Ovary (tissue), 3 donors: Measurements from ENCODE around the gene RIOK2.

Experiments used
- CTCF ChIP-seq, 3 donors: fragments of 450-650 bp in 2 of 3; fragments of 200-600 bp in 1 of 3; IDR thresholded peaks; one replicate each; pipeline versions ENCODE4 v1.5.1 to v1.8.0; 2016 to 2022; ENCODE audit warnings: antibody characterized with exemption in 3 of 3, mild to moderate bottlenecking in 1 of 3
- EP300 ChIP-seq: sonication (generic); formaldehyde crosslinking; IDR thresholded peaks from one replicate; pipeline ENCODE4 v1.6.1; 2017; ENCODE audit warnings: antibody characterized with exemption
- donor health status: DM: no; HTN: no; CAD: no.

- TF ChIP-seq CTCF (IDR thresholded peaks at IDR 0.05) (no peak), EP300 (no peak)
These were observed 46.7 kb upstream of the RIOK2 start for GRCh38 chr5:97229688-97230285.
